HL-60 (cell line): ENCODE data around the gene CAMKK1.

ENCODE experiments used
- DNase-seq, 2 experiments: peaks; one replicate each; pipeline ENCODE4 v3.0.0-alpha.2; 2010 to 2020; ENCODE audit warnings: low read depth in 1 of 2, low spot score in 1 of 2
- H3K27ac ChIP-seq: fragments of 250-450 bp; sonication (Bioruptor Pico); replicated peaks from 2 replicates; pipeline ENCODE4 v1.5.1; 2020; ENCODE audit warnings: mild to moderate bottlenecking, moderate library complexity
- H3K27me3 ChIP-seq: fragments of 250-450 bp; sonication (Bioruptor Pico); 2 replicates; pipeline ENCODE4 v1.5.1; 2021; ENCODE audit warnings: mild to moderate bottlenecking, moderate library complexity; ENCODE audit not compliant: insufficient read depth, poor library complexity, severe bottlenecking
- H3K4me3 ChIP-seq: replicated peaks from 2 replicates; pipeline ENCODE4 v1.5.1; 2011; ENCODE audit warnings: mild to moderate bottlenecking, control low read depth, low read length; ENCODE audit not compliant: insufficient read depth
- CTCF ChIP-seq: IDR thresholded peaks from one replicate; pipeline ENCODE4 v1.5.1; 2011; ENCODE audit warnings: low read length, control low read depth, inconsistent platforms; ENCODE audit not compliant: insufficient read depth
- GABPA ChIP-seq: IDR thresholded peaks from 2 replicates; pipeline ENCODE4 v1.6.1; 2012; ENCODE audit warnings: low read depth
- POLR2AphosphoS5 ChIP-seq: IDR thresholded peaks from 2 replicates; pipeline ENCODE4 v1.6.1; 2012; ENCODE audit warnings: low read depth
- REST ChIP-seq: IDR thresholded peaks from 2 replicates; pipeline ENCODE4 v1.6.1; 2012; ENCODE audit warnings: low read depth; ENCODE audit not compliant: insufficient replicate concordance
- SPI1 ChIP-seq: IDR thresholded peaks from 2 replicates; pipeline ENCODE4 v1.6.1; 2012; ENCODE audit warnings: low read depth, mild to moderate bottlenecking, borderline replicate concordance

The CAMKK1 gene

GRCh38 chr17:3890082-3890877 is 2.6 kb downstream of the CAMKK1 start:
- Histone ChIP-seq H3K27me3 (no peaks in the 10 kb centered on the region), H3K27ac (no peak overlapping the region), H3K4me3 (no peak overlapping the region)
- TF ChIP-seq SPI1 (no peak), GABPA (no peak), POLR2AphosphoS5 (no peak)
- no peak for DNase-seq

- Histone ChIP-seq H3K4me3 (no peak overlapping the region), H3K27ac (no peak overlapping the region), H3K27me3 (no peaks in the 10 kb centered on the region)
- DNase-seq = no peak
- TF ChIP-seq REST = no peak
- TF ChIP-seq CTCF = no peak
- TF ChIP-seq POLR2AphosphoS5 = no peak
- TF ChIP-seq SPI1 = no peak
- no peak for TF ChIP-seq GABPA
Measured at GRCh38 chr17:3889325-3890012, 3.4 kb downstream of the CAMKK1 start.

- no peak overlapping the region for H3K4me3 ChIP-seq
- H3K27ac ChIP-seq = no peak overlapping the region
- TF ChIP-seq POLR2AphosphoS5 (no peak), SPI1 (no peak), REST (no peak), CTCF (no peak), GABPA (no peak)
- no peaks in the 10 kb centered on the region for H3K27me3 ChIP-seq
- no peak for DNase-seq
Measured at GRCh38 chr17:3888343-3889171, 4.3 kb downstream of the CAMKK1 start.

GRCh38 chr17:3887804-3888203 is 5.0 kb downstream of the CAMKK1 start:
- H3K4me3 ChIP-seq = no peak overlapping the region

More at GRCh38 chr17:3887804-3888203, 5.0 kb downstream of the CAMKK1 start:
- Histone ChIP-seq H3K27ac (no peak overlapping the region), H3K27me3 (no peaks in the 10 kb centered on the region)
- no peak for DNase-seq
- TF ChIP-seq CTCF (no peak), SPI1 (no peak), POLR2AphosphoS5 (no peak), REST (no peak), GABPA (no peak)
